MM.1S (cell line): ENCODE data around the gene CNPY1.

ENCODE experiments used
- DNase-seq: peaks from one replicate; pipeline ENCODE4 v3.0.0-alpha.2; 2015
- H2AFZ ChIP-seq: fragments of 300-600 bp; sonication (generic); 2 replicates; pipeline ENCODE4 v1.6.0; 2016; ENCODE audit warnings: antibody characterized with exemption, low read length
- H3F3A ChIP-seq: fragments of 300-600 bp; sonication (generic); 2 replicates; pipeline ENCODE4 v1.6.1; 2016; ENCODE audit warnings: mild to moderate bottlenecking, antibody characterized with exemption, low read length, moderate library complexity, mixed read lengths; ENCODE audit not compliant: insufficient read depth
- H3K27ac ChIP-seq: fragments of 300-600 bp; sonication (generic); 2 replicates; pipeline ENCODE4 v1.5.1; 2016; ENCODE audit warnings: mild to moderate bottlenecking, low read length
- H3K27me3 ChIP-seq: fragments of 300-600 bp; sonication (generic); replicated peaks from 2 replicates; pipeline ENCODE4 v1.6.0; 2016; ENCODE audit warnings: low read length; ENCODE audit not compliant: insufficient read depth
- H3K36me3 ChIP-seq: fragments of 300-600 bp; sonication (generic); replicated peaks from 2 replicates; pipeline ENCODE4 v1.6.1; 2016; ENCODE audit warnings: mild to moderate bottlenecking, low read length, mixed read lengths; ENCODE audit not compliant: insufficient read depth
- H3K4me1 ChIP-seq: fragments of 300-600 bp; sonication (generic); 2 replicates; pipeline ENCODE4 v1.6.1; 2016; ENCODE audit warnings: low read length, mixed read lengths
- H3K4me2 ChIP-seq: fragments of 300-600 bp; sonication (generic); 2 replicates; pipeline ENCODE4 v1.6.0; 2016; ENCODE audit warnings: low read depth, low read length
- H3K4me3 ChIP-seq: fragments of 300-600 bp; sonication (generic); 2 replicates; pipeline ENCODE4 v1.5.1; 2016; ENCODE audit warnings: low read length, mixed read lengths
- H3K79me2 ChIP-seq: fragments of 300-600 bp; sonication (generic); 2 replicates; pipeline ENCODE4 v1.6.1; 2016; ENCODE audit warnings: mixed run types, low read length, mixed read lengths
- H3K9ac ChIP-seq: fragments of 300-600 bp; sonication (generic); 2 replicates; pipeline ENCODE4 v1.6.1; 2016; ENCODE audit warnings: low read length, mixed read lengths
- H3K9me2 ChIP-seq: fragments of 300-600 bp; sonication (generic); replicated peaks from 2 replicates; pipeline ENCODE4 v1.6.1; 2016; ENCODE audit warnings: mild to moderate bottlenecking, low read length, mixed read lengths; ENCODE audit not compliant: insufficient read depth
- H3K9me3 ChIP-seq: fragments of 300-600 bp; sonication (generic); replicated peaks from 2 replicates; pipeline ENCODE4 v1.6.1; 2016; ENCODE audit warnings: mild to moderate bottlenecking, low read length, mixed read lengths; ENCODE audit not compliant: insufficient read depth
- H4K20me1 ChIP-seq: fragments of 300-600 bp; sonication (generic); 2 replicates; pipeline ENCODE4 v1.6.1; 2016; ENCODE audit warnings: mild to moderate bottlenecking, low read length, moderate library complexity, mixed read lengths; ENCODE audit not compliant: insufficient read depth
- EZH2 ChIP-seq: fragments of 300-600 bp; sonication (generic); optimal IDR thresholded peaks from 2 replicates; pipeline ENCODE3; 2017; ENCODE audit warnings: low read depth, mild to moderate bottlenecking, antibody characterized with exemption, low read length, mixed read lengths
- EZH2phosphoT487 ChIP-seq: fragments of 300-600 bp; sonication (generic); IDR thresholded peaks from 2 replicates; pipeline ENCODE4 v1.6.1; 2018; ENCODE audit warnings: antibody characterized with exemption, low read length
- TF ChIP-seq, protein P1 (sequence below): fragments of 300-600 bp; sonication (generic); IDR thresholded peaks from 2 replicates; pipeline ENCODE4 v1.5.1; 2016; ENCODE audit warnings: antibody characterized with exemption, low read length, mixed read lengths

Gene CNPY1

DNA sequence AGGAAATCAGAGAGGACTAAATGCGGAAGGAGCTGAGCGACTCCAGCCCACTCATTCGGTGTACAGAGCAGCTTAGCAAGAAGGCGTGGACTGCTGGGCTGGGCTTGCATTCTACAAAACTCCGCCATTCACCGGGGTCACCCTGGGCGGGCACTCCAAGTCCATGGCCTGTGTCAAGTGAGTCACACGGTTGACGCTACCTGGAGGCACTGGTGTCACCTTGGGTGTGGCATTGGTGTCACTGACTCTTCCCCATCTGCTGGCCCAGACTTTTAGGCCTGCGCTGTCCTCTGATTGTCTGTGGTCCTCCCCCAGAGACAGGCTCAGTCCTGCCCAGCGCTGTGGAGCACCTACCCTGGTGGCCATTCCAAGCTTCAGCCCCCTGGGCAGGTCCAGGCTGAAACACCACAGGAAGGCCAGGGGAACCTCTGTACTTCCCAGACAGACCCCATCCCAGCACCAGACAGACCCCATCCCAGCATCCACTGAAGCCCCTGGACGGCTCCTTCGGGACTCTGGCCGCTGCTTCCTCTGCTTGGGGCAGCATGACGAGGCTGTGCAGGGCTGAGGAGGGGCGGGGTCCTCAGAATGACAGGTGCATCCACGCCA, 30.6 kb upstream of the CNPY1 start:
- no peaks in the 10 kb centered on the region for H3K36me3 ChIP-seq
- TF ChIP-seq, protein P1, sequence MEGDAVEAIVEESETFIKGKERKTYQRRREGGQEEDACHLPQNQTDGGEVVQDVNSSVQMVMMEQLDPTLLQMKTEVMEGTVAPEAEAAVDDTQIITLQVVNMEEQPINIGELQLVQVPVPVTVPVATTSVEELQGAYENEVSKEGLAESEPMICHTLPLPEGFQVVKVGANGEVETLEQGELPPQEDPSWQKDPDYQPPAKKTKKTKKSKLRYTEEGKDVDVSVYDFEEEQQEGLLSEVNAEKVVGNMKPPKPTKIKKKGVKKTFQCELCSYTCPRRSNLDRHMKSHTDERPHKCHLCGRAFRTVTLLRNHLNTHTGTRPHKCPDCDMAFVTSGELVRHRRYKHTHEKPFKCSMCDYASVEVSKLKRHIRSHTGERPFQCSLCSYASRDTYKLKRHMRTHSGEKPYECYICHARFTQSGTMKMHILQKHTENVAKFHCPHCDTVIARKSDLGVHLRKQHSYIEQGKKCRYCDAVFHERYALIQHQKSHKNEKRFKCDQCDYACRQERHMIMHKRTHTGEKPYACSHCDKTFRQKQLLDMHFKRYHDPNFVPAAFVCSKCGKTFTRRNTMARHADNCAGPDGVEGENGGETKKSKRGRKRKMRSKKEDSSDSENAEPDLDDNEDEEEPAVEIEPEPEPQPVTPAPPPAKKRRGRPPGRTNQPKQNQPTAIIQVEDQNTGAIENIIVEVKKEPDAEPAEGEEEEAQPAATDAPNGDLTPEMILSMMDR: no peak
- TF ChIP-seq EZH2: no peak
- TF ChIP-seq EZH2phosphoT487: no peak
- no peak overlapping the region for H2AFZ ChIP-seq
- H3K4me2 ChIP-seq: no peak overlapping the region
- no peak overlapping the region for H3K9ac ChIP-seq
- peaks cover 40% of the 10 kb centered on the region for H3K27me3 ChIP-seq
- H3K4me1 ChIP-seq: no peaks in the 10 kb centered on the region
- H3K79me2 ChIP-seq: no peaks in the 10 kb centered on the region
- H3K9me2 ChIP-seq: no peaks in the 10 kb centered on the region
- H4K20me1 ChIP-seq: no peaks in the 10 kb centered on the region
- no peak for DNase-seq
- H3F3A ChIP-seq: no peaks in the 10 kb centered on the region
- no peak overlapping the region for H3K27ac ChIP-seq
- H3K4me3 ChIP-seq: no peak overlapping the region
- no peaks in the 10 kb centered on the region for H3K9me3 ChIP-seq

DNA sequence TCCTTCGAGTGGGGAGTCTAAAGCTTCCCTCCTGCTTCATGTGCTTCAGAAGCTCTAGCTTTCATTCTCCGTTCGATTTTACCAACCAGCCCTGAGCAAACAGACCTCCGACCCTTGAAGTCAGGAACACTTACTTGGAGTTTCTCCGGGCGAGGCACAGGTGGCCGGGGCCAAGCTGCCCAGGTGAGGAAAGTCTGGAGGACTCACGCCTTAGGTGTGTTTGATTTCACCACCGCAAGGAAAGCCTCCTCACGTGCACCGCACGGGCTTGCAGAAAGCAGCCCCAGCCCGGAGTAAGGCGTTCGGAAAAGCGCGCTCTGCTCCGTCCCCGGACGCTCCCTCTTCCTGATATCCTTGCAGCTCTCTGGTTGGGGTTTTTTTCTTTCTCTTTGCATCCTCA, 30.1 kb upstream of the CNPY1 start:
- DNase-seq: no peak
- Histone ChIP-seq H3F3A (no peaks in the 10 kb centered on the region), H3K27ac (no peak overlapping the region), H3K36me3 (no peaks in the 10 kb centered on the region), H2AFZ (no peak overlapping the region), H3K4me2 (no peak overlapping the region), H3K79me2 (no peaks in the 10 kb centered on the region), H3K27me3 (peaks cover 42% of the 10 kb centered on the region), H3K9me2 (no peaks in the 10 kb centered on the region), H4K20me1 (no peaks in the 10 kb centered on the region), H3K4me1 (no peaks in the 10 kb centered on the region), H3K9me3 (no peaks in the 10 kb centered on the region), H3K9ac (no peak overlapping the region), H3K4me3 (no peak overlapping the region)
- no peak for TF ChIP-seq EZH2phosphoT487
- TF ChIP-seq, protein P1: no peak
- no peak for TF ChIP-seq EZH2

DNA sequence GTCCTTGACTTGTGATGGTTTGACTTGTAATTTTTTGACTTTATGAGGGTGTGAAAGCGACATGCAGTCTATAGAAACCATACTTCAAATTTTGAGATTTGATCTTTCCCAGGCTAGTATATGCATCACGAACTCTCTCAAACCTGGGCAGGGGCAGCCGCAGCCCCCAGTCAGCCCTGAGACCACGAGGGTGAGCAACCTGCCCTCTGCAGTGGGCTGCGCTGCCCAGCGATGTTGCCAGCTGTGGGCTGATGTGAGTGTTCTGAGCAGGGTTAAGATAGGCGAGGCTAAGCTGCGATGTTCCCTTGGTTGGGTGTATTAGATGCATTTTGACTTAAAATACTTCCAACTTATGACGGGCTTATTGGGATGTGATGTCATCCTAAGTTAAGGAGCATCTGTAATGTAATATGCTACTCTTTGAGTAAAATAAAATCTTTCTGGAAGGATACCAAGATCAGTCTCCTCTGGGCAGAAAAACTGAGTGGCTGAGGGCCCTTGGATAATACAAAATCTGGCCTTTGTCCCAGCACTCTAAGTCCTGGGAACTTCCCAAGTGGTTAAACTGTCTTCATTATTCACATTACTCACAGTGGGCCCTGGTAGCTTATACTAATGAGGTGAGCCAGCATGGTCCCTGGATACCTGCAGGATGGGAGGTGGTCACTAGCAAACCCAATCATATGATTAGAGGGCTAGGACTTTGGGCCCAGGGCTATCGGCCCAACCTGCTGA, 28.4 kb upstream of the CNPY1 start:
- DNase-seq: no peak
- Histone ChIP-seq H3F3A (no peaks in the 10 kb centered on the region), H2AFZ (no peak overlapping the region), H4K20me1 (no peaks in the 10 kb centered on the region), H3K9ac (no peak overlapping the region), H3K4me3 (no peak overlapping the region), H3K27me3 (peaks cover 32% of the 10 kb centered on the region), H3K4me1 (no peaks in the 10 kb centered on the region), H3K9me3 (no peaks in the 10 kb centered on the region), H3K9me2 (no peaks in the 10 kb centered on the region), H3K27ac (no peak overlapping the region), H3K79me2 (no peaks in the 10 kb centered on the region), H3K4me2 (no peak overlapping the region), H3K36me3 (no peaks in the 10 kb centered on the region)
- TF ChIP-seq EZH2 (no peak), EZH2phosphoT487 (no peak)
- TF ChIP-seq, protein P1: no peak
